Inflammatory macrophage treated with lipopolysaccharide for 4 hours (primary cell): ENCODE results near the gene PRAME.
"Not testable (repeated sequence)": the region's sequence is repeated elsewhere in the genome, so short reads cannot be mapped to it uniquely, and the experiment has no call there.

Experiments used
- DNase-seq: peaks from one replicate; pipeline ENCODE4 v3.0.0-alpha.2; 2020

Gene PRAME

GRCh38 chr22:22558972-22559603 is at the start of gene PRAME:
TSS of gene PRAME (minus strand) at chr22:22559265. CDS start at chr22:22556832, 2,433 bp downstream.
- DNase-seq, result peak; percentile 79

GRCh38 chr22:22608022-22608421 is 49.0 kb upstream of the PRAME start:
- not testable (repeated sequence) for DNase-seq

- DNase-seq, result peak; percentile 27
Observed at GRCh38 chr22:22605074-22605404, 46.0 kb upstream of the PRAME start.

- no peak for DNase-seq
Observed at GRCh38 chr22:22604326-22605073, 45.4 kb upstream of the PRAME start.

GRCh38 chr22:22603470-22603947 is 44.4 kb upstream of the PRAME start:
- no peak for DNase-seq

- DNase-seq, result no peak
Observed at GRCh38 chr22:22600531-22601261, 41.6 kb upstream of the PRAME start.

- no peak for DNase-seq
Observed at GRCh38 chr22:22599248-22599647, 40.2 kb upstream of the PRAME start.

- DNase-seq, result no peak
Observed at GRCh38 chr22:22598144-22598543, 39.1 kb upstream of the PRAME start.

- no peak for DNase-seq
Observed at GRCh38 chr22:22595001-22595835, 36.2 kb upstream of the PRAME start.

- DNase-seq, result peak; percentile 56
Observed at GRCh38 chr22:22593964-22594656, 35.0 kb upstream of the PRAME start.

- no peak for DNase-seq
Observed at GRCh38 chr22:22593250-22593649, 34.2 kb upstream of the PRAME start.

GRCh38 chr22:22591348-22592299 is 32.6 kb upstream of the PRAME start:
- DNase-seq, result no peak

GRCh38 chr22:22590136-22590891 is 31.2 kb upstream of the PRAME start:
- DNase-seq, result no peak

- no peak for DNase-seq
Observed at GRCh38 chr22:22588485-22589164, 29.6 kb upstream of the PRAME start.

GRCh38 chr22:22587577-22588188 is 28.6 kb upstream of the PRAME start:
- no peak for DNase-seq

GRCh38 chr22:22584722-22585121 is 25.7 kb upstream of the PRAME start:
- DNase-seq, result no peak

GRCh38 chr22:22583030-22583429 is 24.0 kb upstream of the PRAME start:
- DNase-seq, result no peak

- DNase-seq, result not testable (repeated sequence)
Observed at GRCh38 chr22:22581524-22581923, 22.5 kb upstream of the PRAME start.
